ENCODE measurements around the gene SYNDIG1L. TPM values are rescaled to one million over a fixed set of nuclear protein-coding genes. Genes with fewer than 3 reads are reported as not detected.

SYNDIG1L gene
- total and polyA plus RNA-seq, 2 of the 13 experiments (the other 11 are each of a cell fraction or from before 2014, with no cell fraction given), result 0.04 TPM; not detected in 1

DNA sequence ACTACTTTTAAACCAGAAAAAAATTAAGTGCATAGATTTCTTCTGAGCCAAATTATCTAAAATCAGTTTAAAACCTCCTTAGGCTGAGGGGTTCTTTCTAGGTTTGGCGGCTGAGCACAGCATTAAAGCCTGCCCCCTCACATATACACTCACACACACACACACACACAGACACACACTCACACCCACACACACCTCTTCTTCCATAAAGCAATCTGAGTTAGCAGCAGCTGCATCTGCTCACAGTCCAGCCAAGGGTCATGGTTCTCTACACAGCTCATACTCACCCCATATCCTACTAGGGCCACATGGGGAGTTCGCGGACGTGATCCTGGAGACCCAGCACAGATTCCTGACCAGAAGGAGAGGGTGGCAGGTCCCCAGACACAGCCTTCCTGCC lies 12.4 kb downstream of the SYNDIG1L start:
- in situ Hi-C loops (cut with HindIII; ENCODE audit: extremely low pct_ligation_motif_present, low pct_unique_long_range_greater_than_20kb), result no loop called here
- Histone ChIP-seq H3K27ac (ENCODE audit: extremely low read length, insufficient read depth, low read length) (no peak overlapping the region), H3K9ac (ENCODE audit: insufficient read depth, low read depth, low read length) (no peak overlapping the region), H3K4me2 (ENCODE audit: low read depth, low read length) (no peak overlapping the region), H3K79me2 (ENCODE audit: insufficient read depth, low read length) (no peaks in the 10 kb centered on the region), H3K4me1 (ENCODE audit: insufficient read depth, low read length) (no peaks in the 10 kb centered on the region), H4K20me1 (ENCODE audit: insufficient read depth, low read length) (no peaks in the 10 kb centered on the region), H3K9me3 (ENCODE audit: low read length) (no peaks in the 10 kb centered on the region), H3K36me3 (replicated peaks in 1 of 2; ENCODE audit: control insufficient read depth in 1 of 2, insufficient read depth in 2 of 2, low read length in 2 of 2) (no peaks in the 10 kb centered on the region), H3K4me3 (replicated peaks in 1 of 3; ENCODE audit: insufficient read depth in 1 of 3, low read depth in 2 of 3, low read length in 3 of 3) (no peak overlapping the region), H3K27me3 (ENCODE audit: control insufficient read depth in 1 of 2, insufficient read depth in 2 of 2, low read length in 2 of 2) (peaks cover 0 to 21% of the 10 kb centered on the region in 2 experiments; a peak in 2 of 5 replicates), H2AFZ (ENCODE audit: low read length) (no peak overlapping the region)
- TF ChIP-seq POGZ (CRISPR knock-in tag; IDR thresholded peaks at IDR 0.05), result no peak
- intact Hi-C loops (cut with micrococcal nuclease; ENCODE audit: unreplicated experiment), result no loop called here
- ATAC-seq, result no peak
- ChIA-PET POLR2A (no interaction called here), CTCF (ENCODE audit: low intra/inter-chr PET ratio, low total read pairs) (no interaction called here)
- DNase-seq (ENCODE audit: low spot score), result no peak
- BruUV-seq (replicated peaks), result no TSS peak
- FAIRE-seq, result no peak
- WGBS (ENCODE audit: low lambda C conversion rate), result 8% methylated on average over 1 of the region's 4 CpGs

GRCh38 chr14:74412753-74413152 lies 13.3 kb downstream of the SYNDIG1L start:
- Histone ChIP-seq H3K27me3 (ENCODE audit: control insufficient read depth in 1 of 2, insufficient read depth in 2 of 2, low read length in 2 of 2) (peaks cover 0 to 21% of the 10 kb centered on the region in 2 experiments; a peak in 2 of 5 replicates), H2AFZ (ENCODE audit: low read length) (no peak overlapping the region), H3K4me2 (ENCODE audit: low read depth, low read length) (no peak overlapping the region), H3K79me2 (ENCODE audit: insufficient read depth, low read length) (no peaks in the 10 kb centered on the region), H3K4me1 (ENCODE audit: insufficient read depth, low read length) (no peaks in the 10 kb centered on the region), H4K20me1 (ENCODE audit: insufficient read depth, low read length) (no peaks in the 10 kb centered on the region), H3K9me3 (ENCODE audit: low read length) (no peaks in the 10 kb centered on the region), H3K9ac (ENCODE audit: insufficient read depth, low read depth, low read length) (no peak overlapping the region), H3K27ac (ENCODE audit: extremely low read length, insufficient read depth, low read length) (no peak overlapping the region), H3K4me3 (replicated peaks in 1 of 3; ENCODE audit: insufficient read depth in 1 of 3, low read depth in 2 of 3, low read length in 3 of 3) (no peak overlapping the region), H3K36me3 (replicated peaks in 1 of 2; ENCODE audit: control insufficient read depth in 1 of 2, insufficient read depth in 2 of 2, low read length in 2 of 2) (no peaks in the 10 kb centered on the region)
- intact Hi-C loops (cut with micrococcal nuclease; ENCODE audit: unreplicated experiment), result no loop called here
- no TSS peak for BruUV-seq (replicated peaks)
- ChIA-PET POLR2A (no interaction called here), CTCF (ENCODE audit: low intra/inter-chr PET ratio, low total read pairs) (no interaction called here)
- 0% methylated on average over 1 of the region's 2 CpGs for WGBS (ENCODE audit: low lambda C conversion rate)
- DNase-seq (ENCODE audit: low spot score) (no peak), ATAC-seq (no peak), FAIRE-seq (no peak)
- in situ Hi-C loops (cut with HindIII; ENCODE audit: extremely low pct_ligation_motif_present, low pct_unique_long_range_greater_than_20kb), result no loop called here
- no peak for TF ChIP-seq HOXA7 (CRISPR knock-in tag; IDR thresholded peaks at IDR 0.05)
- no peak for TF ChIP-seq FLYWCH1 (CRISPR knock-in tag; IDR thresholded peaks at IDR 0.05)
- no peak for TF ChIP-seq ZNF567 (CRISPR knock-in tag; IDR thresholded peaks at IDR 0.05; ENCODE audit: borderline replicate concordance)
- TF ChIP-seq, protein P1, sequence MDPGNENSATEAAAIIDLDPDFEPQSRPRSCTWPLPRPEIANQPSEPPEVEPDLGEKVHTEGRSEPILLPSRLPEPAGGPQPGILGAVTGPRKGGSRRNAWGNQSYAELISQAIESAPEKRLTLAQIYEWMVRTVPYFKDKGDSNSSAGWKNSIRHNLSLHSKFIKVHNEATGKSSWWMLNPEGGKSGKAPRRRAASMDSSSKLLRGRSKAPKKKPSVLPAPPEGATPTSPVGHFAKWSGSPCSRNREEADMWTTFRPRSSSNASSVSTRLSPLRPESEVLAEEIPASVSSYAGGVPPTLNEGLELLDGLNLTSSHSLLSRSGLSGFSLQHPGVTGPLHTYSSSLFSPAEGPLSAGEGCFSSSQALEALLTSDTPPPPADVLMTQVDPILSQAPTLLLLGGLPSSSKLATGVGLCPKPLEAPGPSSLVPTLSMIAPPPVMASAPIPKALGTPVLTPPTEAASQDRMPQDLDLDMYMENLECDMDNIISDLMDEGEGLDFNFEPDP (CRISPR knock-in tag; conservative IDR thresholded peaks at IDR 0.05), result no peak
- TF ChIP-seq ZNF441 (CRISPR knock-in tag; IDR thresholded peaks at IDR 0.05; ENCODE audit: borderline replicate concordance), result no peak
- TF ChIP-seq FOXO1 (CRISPR knock-in tag; IDR thresholded peaks at IDR 0.05), result no peak
- TF ChIP-seq ZNF619 (CRISPR knock-in tag; IDR thresholded peaks at IDR 0.05), result no peak
- TF ChIP-seq TOE1 (CRISPR knock-in tag; IDR thresholded peaks at IDR 0.05), result no peak
- TF ChIP-seq, protein P2, sequence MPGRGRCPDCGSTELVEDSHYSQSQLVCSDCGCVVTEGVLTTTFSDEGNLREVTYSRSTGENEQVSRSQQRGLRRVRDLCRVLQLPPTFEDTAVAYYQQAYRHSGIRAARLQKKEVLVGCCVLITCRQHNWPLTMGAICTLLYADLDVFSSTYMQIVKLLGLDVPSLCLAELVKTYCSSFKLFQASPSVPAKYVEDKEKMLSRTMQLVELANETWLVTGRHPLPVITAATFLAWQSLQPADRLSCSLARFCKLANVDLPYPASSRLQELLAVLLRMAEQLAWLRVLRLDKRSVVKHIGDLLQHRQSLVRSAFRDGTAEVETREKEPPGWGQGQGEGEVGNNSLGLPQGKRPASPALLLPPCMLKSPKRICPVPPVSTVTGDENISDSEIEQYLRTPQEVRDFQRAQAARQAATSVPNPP (CRISPR knock-in tag; IDR thresholded peaks at IDR 0.05), result no peak
- TF ChIP-seq STAT6 (CRISPR knock-in tag; IDR thresholded peaks at IDR 0.05; ENCODE audit: borderline replicate concordance), result no peak
- no peak for TF ChIP-seq ZNF263 (CRISPR knock-in tag; IDR thresholded peaks at IDR 0.05)
